ENCODE data around the gene FBRSL1. TPM values are rescaled to one million over a fixed set of nuclear protein-coding genes. Genes with fewer than 3 reads are reported as not detected.

FBRSL1 gene
- total RNA-seq, 1 donor, result 3.9 TPM

GRCh38 chr12:132481345-132481744 is 8.6 kb upstream of the FBRSL1 start:
- no peak for DNase-seq (ENCODE audit: low read depth)
- no peak overlapping the region for H3K4me3 ChIP-seq (ENCODE audit: low read depth, low read length)
- TF ChIP-seq CTCF (IDR thresholded peaks at IDR 0.05; ENCODE audit: insufficient read depth, low read depth, low read length), result no peak

DNA sequence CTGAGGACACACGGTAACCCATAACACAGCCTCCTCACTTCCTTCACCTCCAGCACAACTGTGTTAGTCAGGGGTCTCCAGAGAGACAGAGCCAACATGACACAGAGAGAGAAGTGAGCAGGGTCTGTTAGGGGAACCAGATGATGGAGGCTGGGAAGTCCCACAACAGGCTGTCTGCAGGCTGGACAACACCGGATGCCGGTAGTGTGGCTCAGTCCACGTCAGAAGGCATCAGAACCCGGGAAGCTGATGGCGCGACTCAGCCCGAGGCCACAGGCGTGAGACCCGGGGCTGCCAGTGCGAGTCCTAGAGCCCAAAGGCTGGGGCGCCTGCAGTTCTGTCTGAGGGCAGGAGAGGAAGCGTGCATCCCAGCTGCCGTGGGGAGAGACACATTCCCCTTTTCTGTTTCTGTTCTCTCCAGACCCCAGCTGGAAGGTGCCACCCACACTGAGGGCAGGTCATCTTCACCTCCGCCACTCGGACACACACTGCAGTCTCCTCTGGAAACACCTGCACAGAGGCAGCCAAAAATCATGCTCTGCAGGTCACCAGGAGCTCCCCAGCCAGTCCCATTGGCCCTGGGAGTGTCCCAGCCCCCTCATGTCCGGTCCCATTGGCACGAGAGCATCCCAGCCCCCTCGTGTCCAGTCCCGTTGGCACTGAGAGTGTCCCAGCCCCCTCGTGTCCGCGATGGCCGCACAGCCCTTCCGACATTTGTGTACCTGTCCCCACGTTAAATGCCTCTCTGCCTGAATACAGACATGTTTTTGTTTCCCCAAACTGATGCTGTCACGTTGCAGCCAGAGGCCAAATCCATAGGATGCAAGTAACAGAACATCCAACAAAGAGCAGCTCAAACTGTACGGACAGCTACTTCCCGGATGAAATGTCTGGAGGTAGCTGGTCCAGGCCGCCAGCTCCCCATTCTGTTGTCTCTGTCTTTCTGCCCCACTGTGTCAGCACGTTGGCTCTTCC is 7.9 kb upstream of the FBRSL1 start:
- DNase-seq (ENCODE audit: low read depth), result no peak
- no peak overlapping the region for H3K4me3 ChIP-seq (ENCODE audit: low read depth, low read length)
- TF ChIP-seq CTCF (IDR thresholded peaks at IDR 0.05; ENCODE audit: insufficient read depth, low read depth, low read length), result no peak

DNA sequence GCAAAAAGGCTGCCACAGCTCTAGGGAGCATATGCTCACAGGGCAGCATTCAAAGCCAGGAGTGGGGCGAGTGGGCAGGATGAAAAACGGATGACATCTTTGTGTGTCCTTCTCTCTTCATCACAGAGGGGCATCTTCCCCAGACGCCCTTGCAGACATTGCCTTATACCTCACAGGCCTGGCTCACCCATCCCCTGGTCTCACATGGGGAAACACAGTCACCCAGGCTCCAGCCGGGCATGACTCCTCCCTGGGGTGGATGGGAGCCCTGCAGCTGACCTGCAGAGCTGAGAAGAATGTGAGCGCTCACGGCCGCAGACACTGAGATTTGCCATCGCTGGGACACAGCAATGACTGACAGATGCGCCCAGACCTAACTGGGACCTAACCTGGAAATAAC is 7.2 kb upstream of the FBRSL1 start:
- H3K4me3 ChIP-seq (ENCODE audit: low read depth, low read length), result no peak overlapping the region
- TF ChIP-seq CTCF (IDR thresholded peaks at IDR 0.05; ENCODE audit: insufficient read depth, low read depth, low read length), result no peak
- DNase-seq (ENCODE audit: low read depth), result no peak

- no peak for DNase-seq (ENCODE audit: low read depth)
- no peak for TF ChIP-seq CTCF (IDR thresholded peaks at IDR 0.05; ENCODE audit: insufficient read depth, low read depth, low read length)
- no peak overlapping the region for H3K4me3 ChIP-seq (ENCODE audit: low read depth, low read length)
Measured at GRCh38 chr12:132483208-132483607, 6.7 kb upstream of the FBRSL1 start.

- no peak overlapping the region for H3K4me3 ChIP-seq (ENCODE audit: low read depth, low read length)
- DNase-seq (ENCODE audit: low read depth), result no peak
- no peak for TF ChIP-seq CTCF (IDR thresholded peaks at IDR 0.05; ENCODE audit: insufficient read depth, low read depth, low read length)
Measured at GRCh38 chr12:132483612-132484011, 6.3 kb upstream of the FBRSL1 start.

DNA sequence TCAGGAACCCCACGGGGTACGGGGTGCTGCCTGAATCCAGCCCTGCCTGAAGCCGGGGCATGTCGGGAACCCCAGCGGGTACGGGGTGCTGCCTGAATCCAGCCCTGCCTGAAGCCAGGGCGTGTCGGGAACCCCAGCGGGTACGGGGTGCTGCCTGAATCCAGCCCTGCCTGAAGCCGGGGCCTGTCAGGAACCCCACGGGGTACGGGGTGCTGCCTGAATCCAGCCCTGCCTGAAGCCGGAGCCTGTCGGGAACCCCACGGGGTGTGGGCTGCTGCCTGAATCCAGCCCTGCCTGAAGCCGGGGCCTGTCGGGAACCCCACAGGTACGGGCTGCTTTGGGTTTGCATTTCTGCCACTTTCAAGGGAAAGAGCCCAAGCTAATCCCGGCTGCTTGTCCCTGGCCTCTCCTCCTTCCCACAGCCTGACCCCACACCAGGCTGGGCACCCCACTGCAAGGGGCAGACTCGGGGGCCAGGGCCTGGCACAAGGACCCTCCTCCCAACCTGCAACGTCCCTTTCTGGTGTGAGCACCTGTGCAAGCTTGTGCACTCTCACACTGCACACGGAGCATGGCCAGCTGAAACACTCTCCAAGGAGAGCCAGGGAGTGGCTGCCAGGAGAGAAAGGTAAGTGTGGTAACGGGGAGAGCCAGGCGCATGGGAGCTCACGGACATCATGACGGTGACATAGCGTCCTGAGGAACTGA is 5.6 kb upstream of the FBRSL1 start:
- TF ChIP-seq CTCF (IDR thresholded peaks at IDR 0.05; ENCODE audit: insufficient read depth, low read depth, low read length), result no peak
- H3K4me3 ChIP-seq (ENCODE audit: low read depth, low read length), result no peak overlapping the region
- no peak for DNase-seq (ENCODE audit: low read depth)

All from fibroblast of villous mesenchyme (primary cell).